ENCODE data around the gene BID. TPM values are rescaled to one million over a fixed set of nuclear protein-coding genes. Genes with fewer than 3 reads are reported as not detected.
A peak's percentile ranks its signal among the peaks of the same experiment; 100 is the strongest.
"Not testable (repeated sequence)": the region's sequence is repeated elsewhere in the genome, so short reads cannot be mapped to it uniquely, and the experiment has no call there.

BID gene
- total RNA-seq, 1 donor from 2014 or later, result 30.9 TPM

- ATAC-seq, result peak; percentile 47
- peak; percentile 72 for DNase-seq (ENCODE audit: low spot score)
These were observed 3.8 kb downstream of the BID start for GRCh38 chr22:17770180-17771077.

GRCh38 chr22:17769716-17770082 is 4.6 kb downstream of the BID start:
- ATAC-seq, result peak; percentile 74
- peak; percentile 95 for DNase-seq (ENCODE audit: low spot score)

GRCh38 chr22:17769013-17769715 is 5.1 kb downstream of the BID start:
- ATAC-seq (peak; percentile 61), DNase-seq (ENCODE audit: low spot score) (peak; percentile 76)

GRCh38 chr22:17767233-17768065 is 6.8 kb downstream of the BID start:
- ATAC-seq, result peak; percentile 3
- DNase-seq (ENCODE audit: low spot score), result no peak

- not testable (repeated sequence) for ATAC-seq; DNase-seq (ENCODE audit: low spot score)
These were observed 9.4 kb downstream of the BID start for GRCh38 chr22:17764852-17765251.

- peak; percentile 75 for DNase-seq (ENCODE audit: low spot score)
- ATAC-seq, result peak; percentile 68
These were observed 10.2 kb downstream of the BID start for GRCh38 chr22:17764036-17764435.

- not testable (repeated sequence) for ATAC-seq
These were observed 10.8 kb downstream of the BID start for GRCh38 chr22:17763442-17763841.

GRCh38 chr22:17761138-17761488 is 13.2 kb downstream of the BID start:
- no peak for DNase-seq (ENCODE audit: low spot score)
- ATAC-seq, result peak; percentile 69

More at GRCh38 chr22:17763442-17763841, 10.8 kb downstream of the BID start:
- DNase-seq (ENCODE audit: low spot score), result not testable (repeated sequence)

GRCh38 chr22:17754233-17754925 is 19.9 kb downstream of the BID start:
- DNase-seq (ENCODE audit: low spot score), result no peak
- peak; percentile 80 for ATAC-seq

GRCh38 chr22:17753401-17753989 is 20.8 kb downstream of the BID start:
- DNase-seq (ENCODE audit: low spot score), result no peak
- peak; percentile 80 for ATAC-seq

GRCh38 chr22:17751596-17751995 is 22.7 kb downstream of the BID start:
- DNase-seq (ENCODE audit: low spot score) (no peak), ATAC-seq (no peak)

GRCh38 chr22:17749605-17750395 is 24.5 kb downstream of the BID start:
- no peak for DNase-seq (ENCODE audit: low spot score)
- no peak for ATAC-seq

- no peak for ATAC-seq
- no peak for DNase-seq (ENCODE audit: low spot score)
These were observed 25.5 kb downstream of the BID start for GRCh38 chr22:17748555-17749353.

GRCh38 chr22:17746916-17747315 is 27.4 kb downstream of the BID start:
- DNase-seq (ENCODE audit: low spot score) (no peak), ATAC-seq (no peak)

GRCh38 chr22:17744430-17744829 is 29.8 kb downstream of the BID start:
- ATAC-seq, result no peak
- DNase-seq (ENCODE audit: low spot score), result no peak

GRCh38 chr22:17743661-17744411 is 30.4 kb downstream of the BID start:
- no peak for ATAC-seq
- no peak for DNase-seq (ENCODE audit: low spot score)

- peak; percentile 95 for ATAC-seq
- DNase-seq (ENCODE audit: low spot score), result peak; percentile 84
These were observed 31.8 kb downstream of the BID start for GRCh38 chr22:17742527-17742902.

All from left lobe of liver (tissue), 2 donors.